K562 (cell line): Measurements from ENCODE around the gene SYNJ2. TPM values are rescaled to one million over a fixed set of nuclear protein-coding genes. Genes with fewer than 3 reads are reported as not detected.

Experiments
- ATAC-seq: fragments of 200-7000 bp; cut with Tn5 transposase; 3 replicates; pipeline ENCODE4 v1.9.1; 2020; ENCODE audit warnings: moderate library complexity
- BruUV-seq: library from RNA; stranded (reverse); fragments of 400-500 nt; replicated peaks from 2 replicates; lab custom pipeline; 2021; lab: Mats Ljungman, UMichigan
- CTCF ChIA-PET: fragments of 300-600 bp; formaldehyde crosslinking; extraction: SDS; loops from one replicate; lab custom pipeline; 2021; ENCODE audit warnings: low intra/inter-chr PET ratio; lab: Yijun Ruan, JAX
- POLR2A ChIA-PET: fragments of 300-600, 350-650 bp; sonication (Branson Sonifier 250); formaldehyde crosslinking; extraction: SDS; loops from one replicate; lab custom pipeline; 2021; ENCODE audit warnings: antibody characterized with exemption, inconsistent platforms; lab: Yijun Ruan, JAX
- DNase-seq, 4 experiments: peaks; one replicate each; pipeline versions ENCODE4 v3.0.0 to v3.0.0-alpha.2; 2011 to 2018; ENCODE audit warnings: low spot score in 3 of 4, mixed read lengths in 3 of 4; ENCODE audit errors: extremely low read depth in 1 of 4
- FAIRE-seq: peaks from 2 replicates; lab custom pipeline; 2011; peaks lifted over from hg19 to GRCh38; lab: Jason Lieb, UNC
- H2AFZ ChIP-seq: 2 replicates; pipeline ENCODE4 v1.6.0; 2011; ENCODE audit warnings: low read depth, low read length, control low read depth, inconsistent platforms
- H3K27ac ChIP-seq: fragments of 200-600 bp; 3 replicates; pipeline ENCODE4 v1.8.0; 2011; ENCODE audit warnings: low read depth, mild to moderate bottlenecking, control low read depth, inconsistent platforms, low read length, moderate library complexity, mixed read lengths; ENCODE audit errors: extremely low read depth
- H3K27me3 ChIP-seq, 2 experiments: fragments of 300-600 bp in 1 of 2; 2 replicates in 1 of 2; 3 replicates in 1 of 2; pipeline versions ENCODE4 v1.6.0 to v1.8.0; 2011; ENCODE audit warnings: inconsistent platforms in 2 of 2, low read length in 2 of 2, mild to moderate bottlenecking in 1 of 2, mixed read lengths in 1 of 2, moderate library complexity in 1 of 2; ENCODE audit not compliant: control insufficient read depth in 2 of 2, insufficient read depth in 2 of 2
- H3K36me3 ChIP-seq: fragments of 300-600 bp; 3 replicates; pipeline ENCODE4 v1.8.0; 2011; ENCODE audit warnings: mild to moderate bottlenecking, low read length, inconsistent platforms; ENCODE audit not compliant: control insufficient read depth, insufficient read depth
- H3K4me1 ChIP-seq, 2 experiments: fragments of 200-600 bp in 1 of 2; replicated peaks in 1 of 2; 2 replicates in 1 of 2; 3 replicates in 1 of 2; pipeline versions ENCODE4 v1.5.1 to v1.8.0; 2011; ENCODE audit warnings: inconsistent platforms in 2 of 2, low read length in 2 of 2, mild to moderate bottlenecking in 1 of 2, mixed read lengths in 1 of 2, moderate library complexity in 1 of 2; ENCODE audit not compliant: control insufficient read depth in 2 of 2, insufficient read depth in 2 of 2
- H3K4me2 ChIP-seq: 2 replicates; pipeline ENCODE4 v1.6.1; 2011; ENCODE audit warnings: low read length, control low read depth, inconsistent platforms, mixed read lengths; ENCODE audit not compliant: insufficient read depth
- H3K4me3 ChIP-seq: fragments of 200-600 bp; sonication (generic), shearing (Covaris generic); 2 replicates; pipeline ENCODE4 v1.5.1; 2016; ENCODE audit warnings: control low read depth, inconsistent platforms
- H3K79me2 ChIP-seq: fragments of 200-600 bp; 3 replicates; pipeline ENCODE4 v1.8.0; 2011; ENCODE audit warnings: low read length, inconsistent platforms; ENCODE audit not compliant: control insufficient read depth, insufficient read depth
- H3K9ac ChIP-seq, 2 experiments: 2 replicates each; pipeline versions ENCODE4 v1.6.0 to v1.6.1; 2011; ENCODE audit warnings: low read depth in 2 of 2, low read length in 2 of 2, control low read depth in 1 of 2, inconsistent platforms in 1 of 2, mild to moderate bottlenecking in 1 of 2, mixed read lengths in 1 of 2; ENCODE audit not compliant: insufficient read depth in 1 of 2
- H3K9me1 ChIP-seq: one replicate; pipeline ENCODE4 v1.6.0; 2011; ENCODE audit warnings: inconsistent platforms, mild to moderate bottlenecking, low read length, moderate library complexity; ENCODE audit not compliant: control insufficient read depth, insufficient read depth
- H3K9me3 ChIP-seq: replicated peaks from 2 replicates; pipeline ENCODE4 v1.5.1; 2011; ENCODE audit warnings: low read depth, low read length, inconsistent platforms; ENCODE audit not compliant: control insufficient read depth, insufficient read depth
- H4K20me1 ChIP-seq: replicated peaks from 2 replicates; pipeline ENCODE4 v1.6.1; 2011; ENCODE audit warnings: low read length, inconsistent platforms, mixed read lengths; ENCODE audit not compliant: control insufficient read depth, insufficient read depth
- BCL6 ChIP-seq: fragments of 250-450 bp; sonication (Bioruptor Pico); IDR thresholded peaks from 2 replicates; pipeline ENCODE4 v1.4.0; 2020
- CBX5 ChIP-seq: IDR thresholded peaks from 2 replicates; pipeline ENCODE4 v1.6.1; 2014; ENCODE audit warnings: low read depth, borderline replicate concordance
- FOXK1 ChIP-seq: sonication (generic); formaldehyde crosslinking; IDR thresholded peaks from 2 replicates; pipeline ENCODE4 v1.8.0; 2022; ENCODE audit warnings: missing genetic modification reagents, mild to moderate bottlenecking, borderline replicate concordance
- KDM5B ChIP-seq: fragments of 200-600 bp; sonication (generic); IDR thresholded peaks from 2 replicates; pipeline ENCODE4 v1.6.1; 2012; ENCODE audit warnings: low read depth, mild to moderate bottlenecking, moderate library complexity, low read length, control low read depth, inconsistent platforms; ENCODE audit not compliant: insufficient replicate concordance
- RFX5 ChIP-seq: IDR thresholded peaks from 2 replicates; pipeline ENCODE4 v1.6.1; 2011; ENCODE audit warnings: low read depth, mild to moderate bottlenecking, improper control_type of control experiment, low read length
- RNF2 ChIP-seq: sonication (generic); IDR thresholded peaks from 2 replicates; pipeline ENCODE4 v1.6.1; 2016
- TRIM25 ChIP-seq: fragments of 450-650 bp; IDR thresholded peaks from 2 replicates; pipeline ENCODE4 v1.7.0; 2016; ENCODE audit warnings: borderline replicate concordance
- ZNF121 ChIP-seq: sonication (generic); formaldehyde crosslinking; conservative IDR thresholded peaks from 2 replicates; pipeline ENCODE4 v1.8.0; 2022; ENCODE audit warnings: missing genetic modification reagents
- ZNF512 ChIP-seq: IDR thresholded peaks from 2 replicates; pipeline ENCODE4 v1.6.1; 2016; ENCODE audit warnings: missing genetic modification characterization, missing compliant biosample characterization
- WGBS: fragments of 100-300 bp; shearing (Covaris generic); methylation state at CpG from one replicate; pipeline ENCODE4 v1.1.6; 2016; ENCODE audit warnings: low coverage, mixed read lengths; ENCODE audit not compliant: insufficient coverage; ENCODE audit errors: missing lambda C conversion rate; 5-methylcytosine and 5-hydroxymethylcytosine counted together
- in situ Hi-C: fragments of 300-500 bp; cut with MboI; formaldehyde crosslinking; loops from 4 replicates; pipeline ENCODE4 v1.15.0; 2018; ENCODE audit warnings: inconsistent platforms, mixed read lengths
- intact Hi-C: fragments of 100-400 bp; cut with micrococcal nuclease; formaldehyde crosslinking; loops from 2 replicates; pipeline ENCODE4 v1.14.2; 2022
- polyA plus RNA-seq, 8 experiments: library from polyadenylated mRNA; depleted of rRNA in 4 of 8; stranded (reverse) in 5 of 8; unstranded in 3 of 8; fragments of >200 nt; fragmentation: Nextera tagmentation in 2 of 8; fragmentation: Illumina TruSeq in 1 of 8; extraction: Ambion mirVana in 2 of 8; extraction: Trizol in 1 of 8; gene quantifications; 2 replicates each; pipeline versions ENCODE4 v1.2.1 to v1.2.3, GENCODE V29; 2011 to 2014; ENCODE audit warnings: inconsistent platforms in 1 of 8, missing spikeins in 1 of 8
- total RNA-seq, 7 experiments: library from RNA; depleted of rRNA in 6 of 7; stranded (reverse); fragments of >200 nt in 6 of 7; fragmentation: Illumina TruSeq in 2 of 7; extraction: Trizol in 2 of 7; gene quantifications; 2 replicates each; pipeline versions ENCODE4 v1.2.1 to v1.2.3, GENCODE V29; 2011 to 2021; ENCODE audit warnings: low replicate concordance in 1 of 7
- TF ChIP-seq, protein P1 (sequence below): fragments of 250-450 bp; sonication (Bioruptor Pico); IDR thresholded peaks from 2 replicates; pipeline ENCODE4 v1.4.0; 2020

The SYNJ2 gene
- total and polyA plus RNA-seq, 9 of the 15 experiments (the other 6 are each of a cell fraction or from before 2014, with no cell fraction given), result 3.0 to 27.7 (median 17.8) TPM

DNA sequence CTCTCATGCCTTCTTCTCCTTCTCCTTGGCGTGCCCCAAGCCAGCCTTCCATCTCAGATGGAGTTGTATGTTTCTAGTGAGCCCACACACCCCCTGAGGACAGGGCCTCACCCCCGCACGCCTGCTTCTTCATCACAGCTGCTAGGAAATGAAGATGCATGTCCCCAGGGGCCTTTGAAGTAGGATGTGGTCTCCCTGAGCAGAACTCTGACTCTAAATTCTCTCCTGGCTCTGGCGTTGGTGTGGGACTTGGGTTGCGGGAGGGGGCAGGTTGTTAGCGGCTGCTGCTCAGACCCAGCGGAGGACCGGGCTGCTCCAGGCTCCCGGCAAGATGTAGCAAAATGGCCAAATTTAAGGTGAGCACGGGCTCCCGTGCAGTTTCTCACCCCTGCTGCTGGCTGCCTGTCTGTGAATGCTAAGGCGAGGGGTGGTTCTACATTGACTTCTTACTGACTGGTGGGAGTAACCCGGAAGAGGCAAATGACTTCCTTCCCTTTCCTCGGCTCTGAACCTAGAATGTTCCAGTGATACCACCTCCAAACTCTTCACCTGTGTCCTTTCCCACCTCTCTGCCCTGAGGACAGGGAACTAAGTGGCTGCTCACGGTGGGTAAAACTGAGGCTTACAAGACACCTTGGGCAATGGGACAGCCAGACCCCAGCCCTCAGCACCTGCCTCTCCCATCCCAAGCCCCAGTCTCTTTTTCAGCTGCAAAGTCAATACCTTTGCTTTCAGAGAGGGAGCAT lies 8.8 kb downstream of the SYNJ2 start:
- Histone ChIP-seq H3K36me3 (0 out of 3 replicates have a peak, but pooled peaks cover 5% of the 10 kb centered on the region), H3K9me3 (no peaks in the 10 kb centered on the region), H3K4me2 (no peak overlapping the region), H3K79me2 (peaks cover 77% of the 10 kb centered on the region), H3K27me3 (no peaks in the 10 kb centered on the region), H3K9ac (peak overlapping the region in 1 of 2 experiments; percentile 62; a peak in 2 of 4 replicates)
- no peak for FAIRE-seq
- intact Hi-C loops (no loop called here), in situ Hi-C loops (no loop called here)
- no peak for TF ChIP-seq RNF2
- TF ChIP-seq RFX5, result no peak
- no peak for TF ChIP-seq BCL6
- no peak for TF ChIP-seq TRIM25
- TF ChIP-seq CBX5, result no peak
- no peak for TF ChIP-seq FOXK1 (CRISPR knock-in tag)
- no peak for TF ChIP-seq ZNF121
- no peak for TF ChIP-seq ZNF512 (tag)
- TF ChIP-seq, protein P1, sequence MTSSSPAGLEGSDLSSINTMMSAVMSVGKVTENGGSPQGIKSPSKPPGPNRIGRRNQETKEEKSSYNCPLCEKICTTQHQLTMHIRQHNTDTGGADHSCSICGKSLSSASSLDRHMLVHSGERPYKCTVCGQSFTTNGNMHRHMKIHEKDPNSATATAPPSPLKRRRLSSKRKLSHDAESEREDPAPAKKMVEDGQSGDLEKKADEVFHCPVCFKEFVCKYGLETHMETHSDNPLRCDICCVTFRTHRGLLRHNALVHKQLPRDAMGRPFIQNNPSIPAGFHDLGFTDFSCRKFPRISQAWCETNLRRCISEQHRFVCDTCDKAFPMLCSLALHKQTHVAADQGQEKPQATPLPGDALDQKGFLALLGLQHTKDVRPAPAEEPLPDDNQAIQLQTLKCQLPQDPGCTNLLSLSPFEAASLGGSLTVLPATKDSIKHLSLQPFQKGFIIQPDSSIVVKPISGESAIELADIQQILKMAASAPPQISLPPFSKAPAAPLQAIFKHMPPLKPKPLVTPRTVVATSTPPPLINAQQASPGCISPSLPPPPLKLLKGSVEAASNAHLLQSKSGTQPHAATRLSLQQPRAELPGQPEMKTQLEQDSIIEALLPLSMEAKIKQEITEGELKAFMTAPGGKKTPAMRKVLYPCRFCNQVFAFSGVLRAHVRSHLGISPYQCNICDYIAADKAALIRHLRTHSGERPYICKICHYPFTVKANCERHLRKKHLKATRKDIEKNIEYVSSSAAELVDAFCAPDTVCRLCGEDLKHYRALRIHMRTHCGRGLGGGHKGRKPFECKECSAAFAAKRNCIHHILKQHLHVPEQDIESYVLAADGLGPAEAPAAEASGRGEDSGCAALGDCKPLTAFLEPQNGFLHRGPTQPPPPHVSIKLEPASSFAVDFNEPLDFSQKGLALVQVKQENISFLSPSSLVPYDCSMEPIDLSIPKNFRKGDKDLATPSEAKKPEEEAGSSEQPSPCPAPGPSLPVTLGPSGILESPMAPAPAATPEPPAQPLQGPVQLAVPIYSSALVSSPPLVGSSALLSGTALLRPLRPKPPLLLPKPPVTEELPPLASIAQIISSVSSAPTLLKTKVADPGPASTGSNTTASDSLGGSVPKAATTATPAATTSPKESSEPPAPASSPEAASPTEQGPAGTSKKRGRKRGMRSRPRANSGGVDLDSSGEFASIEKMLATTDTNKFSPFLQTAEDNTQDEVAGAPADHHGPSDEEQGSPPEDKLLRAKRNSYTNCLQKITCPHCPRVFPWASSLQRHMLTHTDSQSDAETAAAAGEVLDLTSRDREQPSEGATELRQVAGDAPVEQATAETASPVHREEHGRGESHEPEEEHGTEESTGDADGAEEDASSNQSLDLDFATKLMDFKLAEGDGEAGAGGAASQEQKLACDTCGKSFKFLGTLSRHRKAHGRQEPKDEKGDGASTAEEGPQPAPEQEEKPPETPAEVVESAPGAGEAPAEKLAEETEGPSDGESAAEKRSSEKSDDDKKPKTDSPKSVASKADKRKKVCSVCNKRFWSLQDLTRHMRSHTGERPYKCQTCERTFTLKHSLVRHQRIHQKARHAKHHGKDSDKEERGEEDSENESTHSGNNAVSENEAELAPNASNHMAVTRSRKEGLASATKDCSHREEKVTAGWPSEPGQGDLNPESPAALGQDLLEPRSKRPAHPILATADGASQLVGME (CRISPR knock-in tag), result no peak
- no peak for TF ChIP-seq KDM5B
- TF ChIP-seq, all 486 proteins: peak for 0
- no peak; the same call in 1 of the 3 replicates for ATAC-seq
- ChIA-PET POLR2A (interaction anchor here (0.6 to 2.3 kb wide), 9 partner anchors 10 to 83 kb away, joined by 3 to 8 read pairs (median 3); no protein-coding TSS in a partner anchor), CTCF (no interaction called here)
- no TSS peak for BruUV-seq
- no peak overlapping the region for H2AFZ ChIP-seq
- H3K4me3 ChIP-seq, result no peak overlapping the region
- H3K4me1 ChIP-seq, result peaks cover 22% of the 10 kb centered on the region in 2 experiments
- peaks cover 29% of the 10 kb centered on the region; the same call in 1 of the 2 replicates for H4K20me1 ChIP-seq
- peaks cover 6% of the 10 kb centered on the region for H3K9me1 ChIP-seq
- DNase-seq, result no peak
- H3K27ac ChIP-seq, result no peak overlapping the region
- 72% methylated on average over 15 of the region's 15 CpGs for WGBS
